Stimulated activated CD8-positive, alpha-beta memory T cell treated with anti-CD3 and anti-CD28 coated beads, Interleukin-4, amount 100 ng/mL, for 48 hours (primary cell): ENCODE results near the gene COPS7A.

Experiments
- DNase-seq: peaks from one replicate; pipeline ENCODE4 v3.0.0-alpha.2; 2020

Gene COPS7A

DNA sequence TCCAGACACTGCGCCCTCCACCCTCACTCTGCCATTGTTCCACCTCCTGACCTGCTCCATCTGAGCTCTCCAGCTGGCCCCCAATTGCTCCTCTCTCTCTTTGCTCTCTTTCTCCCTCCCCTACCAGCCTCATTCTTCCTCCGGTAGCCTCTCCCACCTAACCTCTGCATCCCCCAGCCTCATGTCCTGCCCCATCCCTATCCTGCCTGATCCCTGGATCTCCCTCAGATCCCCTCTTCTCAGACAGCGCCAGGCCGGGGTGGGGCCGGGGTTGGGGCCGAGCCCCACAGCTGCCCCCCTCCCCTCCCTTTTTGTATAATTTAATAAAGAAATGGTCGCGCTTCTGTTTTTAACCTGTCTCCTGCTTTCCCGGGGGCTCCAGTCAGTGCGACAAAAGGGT is 46.8 kb downstream of the COPS7A start:
- no peak for DNase-seq

DNA sequence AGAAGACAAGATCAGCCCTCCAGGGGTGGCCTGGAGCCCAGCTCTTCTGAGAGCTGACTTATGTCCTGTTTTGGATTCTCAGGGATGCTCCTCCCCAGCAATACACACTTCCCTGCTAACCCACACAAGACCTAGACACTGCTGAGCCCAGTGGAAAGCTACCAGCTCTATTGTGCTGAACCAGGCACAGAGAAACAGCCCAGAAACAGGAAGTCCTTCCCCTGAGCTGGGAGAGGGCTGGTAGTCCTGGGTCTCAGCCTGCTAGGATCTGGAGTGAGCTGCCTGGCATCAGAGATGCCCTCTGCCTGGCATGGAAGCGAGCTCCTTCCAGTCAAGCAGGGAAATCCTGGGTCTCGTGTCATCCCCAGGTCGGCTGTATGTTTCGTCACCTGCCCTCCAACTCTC is 47.2 kb downstream of the COPS7A start:
- DNase-seq = no peak

- DNase-seq = no peak
Observed at GRCh38 chr12:6771509-6772330, 47.9 kb downstream of the COPS7A start.

DNA sequence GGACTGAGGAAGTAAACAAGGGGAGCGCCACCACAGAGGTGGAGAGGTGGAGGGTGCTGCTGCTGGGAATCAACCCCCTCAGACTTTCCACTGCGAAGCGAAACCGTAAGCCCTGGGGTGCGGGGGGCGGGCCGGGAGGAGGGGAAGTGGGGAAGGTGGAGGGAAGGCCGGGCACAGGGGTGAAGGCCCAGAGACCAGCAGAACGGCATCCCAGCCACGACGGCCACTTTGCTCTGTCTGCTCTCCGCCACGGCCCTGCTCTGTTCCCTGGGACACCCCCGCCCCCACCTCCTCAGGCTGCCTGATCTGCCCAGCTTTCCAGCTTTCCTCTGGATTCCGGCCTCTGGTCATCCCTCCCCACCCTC is 48.5 kb downstream of the COPS7A start, which contains the start of gene LAG3:
TSS of gene LAG3 (plus strand) at position 190 of the 365 bp plus-strand sequence. CDS start 333 bp downstream, outside the sequence.
- DNase-seq = peak; percentile 86

DNA sequence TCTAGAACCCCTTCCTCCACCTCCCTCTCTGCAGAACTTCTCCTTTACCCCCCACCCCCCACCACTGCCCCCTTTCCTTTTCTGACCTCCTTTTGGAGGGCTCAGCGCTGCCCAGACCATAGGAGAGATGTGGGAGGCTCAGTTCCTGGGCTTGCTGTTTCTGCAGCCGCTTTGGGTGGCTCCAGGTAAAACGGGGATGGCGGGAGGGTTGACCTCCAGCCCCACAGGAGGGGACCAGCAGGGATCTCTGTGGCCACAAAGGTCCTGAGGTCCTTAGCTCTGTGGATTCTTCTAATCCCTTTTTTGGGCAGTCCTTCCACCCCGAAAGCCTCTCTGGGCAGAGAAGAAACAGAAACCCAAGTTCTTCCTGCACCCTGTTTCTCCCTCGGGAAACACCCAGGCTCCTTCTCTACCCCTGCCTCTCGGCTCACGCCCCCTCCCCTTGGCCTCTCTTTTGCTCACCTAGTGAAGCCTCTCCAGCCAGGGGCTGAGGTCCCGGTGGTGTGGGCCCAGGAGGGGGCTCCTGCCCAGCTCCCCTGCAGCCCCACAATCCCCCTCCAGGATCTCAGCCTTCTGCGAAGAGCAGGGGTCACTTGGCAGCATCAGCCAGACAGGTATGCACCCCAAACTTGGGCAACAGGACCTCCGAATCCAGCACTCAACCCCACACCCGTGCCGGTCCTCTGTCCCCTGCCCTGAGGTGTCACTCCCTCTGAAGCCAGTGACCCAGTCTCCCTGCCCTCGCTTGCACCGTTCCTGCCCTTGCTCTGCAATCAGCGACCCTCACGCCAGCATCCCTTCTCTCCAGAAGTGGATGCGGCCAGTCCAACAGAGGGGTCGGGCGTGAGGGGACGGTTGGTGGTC is 49.1 kb downstream of the COPS7A start:
- DNase-seq = no peak

DNA sequence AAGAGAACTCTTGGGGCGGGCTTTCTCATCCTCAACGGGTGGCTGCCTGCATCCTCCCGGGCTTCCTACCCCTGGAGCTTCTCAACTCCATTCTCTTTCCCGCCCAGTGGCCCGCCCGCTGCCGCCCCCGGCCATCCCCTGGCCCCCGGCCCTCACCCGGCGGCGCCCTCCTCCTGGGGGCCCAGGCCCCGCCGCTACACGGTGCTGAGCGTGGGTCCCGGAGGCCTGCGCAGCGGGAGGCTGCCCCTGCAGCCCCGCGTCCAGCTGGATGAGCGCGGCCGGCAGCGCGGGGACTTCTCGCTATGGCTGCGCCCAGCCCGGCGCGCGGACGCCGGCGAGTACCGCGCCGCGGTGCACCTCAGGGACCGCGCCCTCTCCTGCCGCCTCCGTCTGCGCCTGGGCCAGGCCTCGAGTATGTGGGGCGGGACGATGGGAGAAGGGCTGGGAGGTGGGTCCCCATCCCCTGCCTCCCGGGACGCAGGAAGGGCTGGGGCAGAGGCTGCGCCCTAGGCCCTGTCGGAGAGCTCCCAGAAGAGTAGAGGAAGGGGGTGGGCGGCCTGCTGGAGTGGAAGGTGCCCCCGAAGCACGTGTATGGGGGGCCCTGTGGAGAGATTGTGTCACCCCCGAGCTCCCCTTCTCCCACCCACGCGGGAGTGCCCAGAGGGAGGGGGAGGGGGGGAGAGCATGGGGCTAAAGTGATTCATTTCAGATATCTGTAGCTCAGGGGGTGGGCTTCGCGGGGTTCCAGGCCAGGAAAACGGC is 49.9 kb downstream of the COPS7A start:
- DNase-seq = peak; percentile 88

GRCh38 chr12:6774499-6775062 is 50.7 kb downstream of the COPS7A start:
- DNase-seq = peak; percentile 74

DNA sequence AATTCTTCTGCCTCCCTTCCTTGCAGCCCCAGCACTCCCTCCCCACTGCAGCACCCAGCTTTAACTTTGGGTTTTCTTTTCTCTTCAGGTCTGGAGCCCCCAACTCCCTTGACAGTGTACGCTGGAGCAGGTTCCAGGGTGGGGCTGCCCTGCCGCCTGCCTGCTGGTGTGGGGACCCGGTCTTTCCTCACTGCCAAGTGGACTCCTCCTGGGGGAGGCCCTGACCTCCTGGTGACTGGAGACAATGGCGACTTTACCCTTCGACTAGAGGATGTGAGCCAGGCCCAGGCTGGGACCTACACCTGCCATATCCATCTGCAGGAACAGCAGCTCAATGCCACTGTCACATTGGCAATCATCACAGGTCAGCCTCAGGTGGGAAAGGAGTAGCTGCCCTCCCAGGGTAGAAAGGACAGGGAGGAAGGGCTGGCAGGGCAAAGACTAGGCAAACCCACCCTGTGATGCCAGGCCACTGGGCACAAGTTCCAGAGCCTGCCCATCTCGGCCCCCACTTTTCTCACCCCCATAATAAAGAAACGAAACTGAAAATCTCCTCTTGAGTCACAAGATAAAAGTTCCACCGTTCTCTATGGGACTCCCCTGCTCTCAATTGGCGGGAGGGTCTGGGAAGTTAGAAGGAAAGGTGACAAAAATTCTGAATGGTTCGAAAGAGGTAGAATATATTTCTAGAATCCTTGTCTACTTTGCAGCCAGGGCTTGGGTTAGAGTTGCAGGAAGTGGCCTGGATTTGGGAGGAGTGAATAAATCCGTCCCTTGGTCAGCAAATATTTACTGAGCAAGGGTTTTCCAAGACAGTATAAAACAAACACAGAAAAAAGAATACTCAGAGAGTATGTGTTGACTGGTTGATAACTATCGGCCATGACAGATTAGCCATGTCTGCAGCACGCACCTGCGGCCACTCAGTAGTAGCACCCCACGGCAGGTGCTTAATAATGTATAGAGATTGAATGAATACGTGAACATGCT is 51.6 kb downstream of the COPS7A start:
- no peak for DNase-seq

- no peak for DNase-seq
Observed at GRCh38 chr12:6777386-6777785, 53.5 kb downstream of the COPS7A start.

- no peak for DNase-seq
Observed at GRCh38 chr12:6778217-6778573, 54.3 kb downstream of the COPS7A start.

GRCh38 chr12:6778574-6779550 is 55.0 kb downstream of the COPS7A start:
- DNase-seq = peak; percentile 94

DNA sequence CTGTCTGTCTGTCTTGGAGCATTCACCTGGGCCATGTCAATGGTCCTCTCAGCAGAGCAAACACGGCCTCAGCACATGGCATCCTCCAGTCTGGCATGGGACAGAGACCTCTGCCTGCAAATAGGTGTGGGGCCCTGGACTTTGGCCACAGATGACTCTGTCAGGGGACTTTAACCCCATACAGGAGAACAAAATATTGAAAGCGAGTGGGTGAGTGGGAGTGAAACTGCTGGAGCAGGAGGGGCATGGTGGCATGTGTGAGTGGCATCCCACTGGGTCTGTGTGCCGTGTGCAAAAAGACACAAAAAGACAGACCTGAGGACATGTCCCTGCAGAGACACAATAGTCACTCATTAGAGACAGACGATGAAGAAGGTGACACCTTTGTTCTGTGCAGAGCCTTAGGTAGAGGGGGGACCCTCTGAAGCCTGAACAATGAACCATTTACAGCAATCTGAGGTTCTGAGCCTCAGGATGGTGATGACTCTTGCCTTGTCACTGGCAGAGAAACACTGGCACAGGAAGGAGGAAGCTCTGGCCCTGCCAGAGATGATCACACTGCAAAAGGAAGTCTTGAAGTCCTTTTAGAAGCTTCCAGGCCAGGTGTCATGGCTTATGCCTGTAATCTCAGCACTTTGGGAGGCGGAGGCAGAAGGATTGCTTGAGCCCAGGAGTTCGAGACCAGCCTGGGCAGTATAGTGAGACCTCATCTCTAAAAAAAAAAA is 56.0 kb downstream of the COPS7A start:
- DNase-seq = no peak

- DNase-seq = peak; percentile 57
Observed at GRCh38 chr12:6780573-6780972, 56.7 kb downstream of the COPS7A start.
